MCF 10A (cell line): ENCODE results near the gene FAM170B. TPM values are rescaled to one million over a fixed set of nuclear protein-coding genes. Genes with fewer than 3 reads are reported as not detected.

Source experiments
- BruUV-seq: library from RNA; stranded (reverse); fragments of 400-500 nt; replicated peaks from 2 replicates; lab custom pipeline; 2021; lab: Mats Ljungman, UMichigan
- CTCF ChIA-PET: fragments of 300-600 bp; sonication (Branson Sonifier 250); formaldehyde crosslinking; extraction: SDS; loops from one replicate; lab custom pipeline; 2021; ENCODE audit warnings: antibody characterized with exemption, inconsistent platforms; lab: Yijun Ruan, JAX
- POLR2A ChIA-PET: fragments of 300-600, 350-650 bp; sonication (Branson Sonifier 250); formaldehyde crosslinking; extraction: SDS; loops from one replicate; lab custom pipeline; 2020; ENCODE audit warnings: antibody characterized with exemption, inconsistent platforms; lab: Yijun Ruan, JAX
- DNase-seq: peaks from one replicate; pipeline ENCODE4 v3.0.0-alpha.2; 2018; ENCODE audit not compliant: unreplicated experiment
- H3K27ac Mint-ChIP-seq: one replicate; pipeline ENCODE4 v1.8.0; 2022; ENCODE audit warnings: mild to moderate bottlenecking, low read depth, mixed read lengths; ENCODE audit not compliant: unreplicated experiment
- H3K27me3 Mint-ChIP-seq: one replicate; pipeline ENCODE4 v1.8.0; 2022; ENCODE audit warnings: mixed read lengths; ENCODE audit not compliant: insufficient read depth, unreplicated experiment
- H3K36me3 Mint-ChIP-seq: one replicate; pipeline ENCODE4 v1.8.0; 2022; ENCODE audit warnings: mild to moderate bottlenecking, moderate library complexity, mixed read lengths; ENCODE audit not compliant: insufficient read depth, unreplicated experiment
- H3K4me1 Mint-ChIP-seq: one replicate; pipeline ENCODE4 v1.8.0; 2022; ENCODE audit warnings: mixed read lengths; ENCODE audit not compliant: insufficient read depth, unreplicated experiment
- H3K4me3 Mint-ChIP-seq: one replicate; pipeline ENCODE4 v1.8.0; 2022; ENCODE audit warnings: mild to moderate bottlenecking, moderate library complexity, mixed read lengths; ENCODE audit not compliant: unreplicated experiment
- H3K9me3 Mint-ChIP-seq: one replicate; pipeline ENCODE4 v1.8.0; 2022; ENCODE audit warnings: mixed read lengths; ENCODE audit not compliant: unreplicated experiment
- CTCF ChIP-seq: fragments of 200-600 bp; IDR thresholded peaks from one replicate; pipeline ENCODE4 v1.8.0; 2022; ENCODE audit warnings: antibody characterized with exemption, mild to moderate bottlenecking; ENCODE audit not compliant: unreplicated experiment
- intact Hi-C: fragments of 100-400 bp; cut with micrococcal nuclease; formaldehyde crosslinking; loops from 2 replicates; pipeline ENCODE4 v1.14.1; 2022
- total RNA-seq: library from RNA; stranded (reverse); gene quantifications from 2 replicates; pipeline ENCODE4 v1.2.3, GENCODE V29; 2022

The FAM170B gene
- total RNA-seq, 1 experiment from 2014 or later: not detected

- ChIA-PET POLR2A (interaction anchor here (0.6 kb wide), 1 partner anchor 191 kb away, joined by 4 read pairs; no protein-coding TSS in a partner anchor), CTCF (interaction anchor here (0.7 to 4.1 kb wide), 3 partner anchors 13 to 234 kb away, joined by 3 to 21 read pairs (median 4); no protein-coding TSS in a partner anchor)
- Mint-ChIP-seq H3K9me3 (no peaks in the 10 kb centered on the region), H3K27me3 (no peaks in the 10 kb centered on the region), H3K4me1 (peaks cover 5% of the 10 kb centered on the region), H3K27ac (no peak overlapping the region), H3K36me3 (no peaks in the 10 kb centered on the region), H3K4me3 (no peak overlapping the region)
- no TSS peak for BruUV-seq
- no peak for TF ChIP-seq CTCF
- intact Hi-C loops: no loop called here
- no peak for DNase-seq
These were observed 40.6 kb upstream of the FAM170B start for GRCh38 chr10:49174261-49174925.

GRCh38 chr10:49173853-49174252 is 40.0 kb upstream of the FAM170B start:
- Mint-ChIP-seq H3K36me3 (no peaks in the 10 kb centered on the region), H3K4me3 (no peak overlapping the region), H3K9me3 (no peaks in the 10 kb centered on the region), H3K27ac (no peak overlapping the region), H3K4me1 (peaks cover 5% of the 10 kb centered on the region), H3K27me3 (no peaks in the 10 kb centered on the region)
- ChIA-PET CTCF (interaction anchor here (1.2 to 4.1 kb wide), 4 partner anchors 10 to 518 kb away, joined by 3 to 21 read pairs (median 4); no protein-coding TSS in a partner anchor), POLR2A (no interaction called here)
- no peak for TF ChIP-seq CTCF
- DNase-seq: no peak
- intact Hi-C loops: no loop called here
- no TSS peak for BruUV-seq

GRCh38 chr10:49173201-49173772 is 39.5 kb upstream of the FAM170B start:
- POLR2A ChIA-PET: interaction anchor here (0.6 kb wide), 1 partner anchor 12 kb away, joined by 3 read pairs; no protein-coding TSS in a partner anchor
- H3K27me3 Mint-ChIP-seq: no peaks in the 10 kb centered on the region
- no peaks in the 10 kb centered on the region for H3K36me3 Mint-ChIP-seq

More at GRCh38 chr10:49173201-49173772, 39.5 kb upstream of the FAM170B start:
- H3K27ac Mint-ChIP-seq: no peak overlapping the region
- DNase-seq: no peak
- H3K4me1 Mint-ChIP-seq: peaks cover 5% of the 10 kb centered on the region
- intact Hi-C loops: no loop called here
- no peak overlapping the region for H3K4me3 Mint-ChIP-seq
- H3K9me3 Mint-ChIP-seq: no peaks in the 10 kb centered on the region
- CTCF ChIA-PET: interaction anchor here (0.7 to 4.1 kb wide), 5 partner anchors 10 to 517 kb away, joined by 3 to 21 read pairs (median 5); no protein-coding TSS in a partner anchor
- TF ChIP-seq CTCF: no peak
- BruUV-seq: no TSS peak
